ENCODE measurements around the gene AKAP6.

The AKAP6 gene

DNA sequence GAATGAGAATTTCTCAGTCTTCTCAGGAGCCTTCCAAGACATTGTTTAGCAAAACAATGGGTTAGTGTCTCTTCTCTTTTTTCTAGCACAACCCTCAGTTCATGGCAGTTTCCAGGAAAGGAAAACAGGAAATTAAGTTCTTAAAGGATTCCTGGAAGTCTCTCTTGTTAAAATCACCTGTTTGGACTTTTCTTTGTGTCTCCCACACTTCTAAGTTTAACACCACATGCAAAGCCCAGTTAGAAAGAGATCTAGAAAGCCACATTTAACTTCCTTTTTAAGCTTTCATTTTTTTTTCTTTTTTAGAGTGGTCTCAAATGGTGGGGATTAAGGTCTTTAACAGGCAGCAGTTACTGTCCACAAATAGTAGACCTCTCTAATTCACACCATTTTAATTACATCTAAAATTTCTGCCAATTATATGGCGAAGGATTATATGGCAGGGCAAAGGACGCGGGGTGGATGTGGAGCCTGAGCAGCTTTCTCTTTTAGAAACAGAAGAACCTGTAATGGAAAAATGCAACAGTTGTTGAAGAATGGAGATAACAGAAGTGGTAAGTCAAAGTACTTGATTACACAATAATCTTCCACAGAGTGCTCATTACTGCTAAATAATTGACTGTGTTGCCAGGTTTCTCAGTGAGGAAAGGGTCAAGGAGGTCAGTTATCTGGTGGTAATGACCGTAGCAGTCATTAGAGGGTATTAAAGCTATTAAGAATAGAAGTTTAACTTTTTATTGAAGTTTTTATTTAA lies 298.6 kb downstream of the AKAP6 start:
- Mint-ChIP-seq H3K9me3 (peaks cover 11% of the 10 kb centered on the region), H3K36me3 (ENCODE audit: insufficient read depth) (no peaks in the 10 kb centered on the region), H3K4me3 (no peak overlapping the region), H3K4me1 (no peaks in the 10 kb centered on the region), H3K27me3 (no peaks in the 10 kb centered on the region), H3K27ac (ENCODE audit: low read depth) (no peak overlapping the region)
- ATAC-seq (replicated peaks; ENCODE audit: extremely low read depth, poor library complexity, severe bottlenecking) (no peak), DNase-seq (ENCODE audit: low spot score in 2 of 2) (no peak)

DNA sequence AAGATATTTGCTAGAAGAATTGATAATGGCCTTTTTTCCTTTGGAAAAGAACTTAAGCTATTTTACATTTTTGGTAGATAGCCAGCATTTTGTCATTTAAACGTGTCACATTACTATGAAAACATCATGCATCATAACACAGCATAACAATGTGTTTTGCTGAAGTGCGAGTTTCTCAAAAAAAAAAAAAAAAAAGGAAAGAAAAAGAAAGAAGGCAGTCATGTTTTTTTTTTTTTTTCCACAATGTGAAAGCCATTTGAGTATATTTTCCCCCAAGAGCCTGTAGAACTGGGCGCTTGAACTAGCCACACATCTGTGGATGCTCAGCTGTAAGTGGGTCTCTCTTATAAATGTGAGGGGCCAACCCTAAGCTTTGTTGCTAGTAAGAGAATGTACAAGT lies 300.1 kb downstream of the AKAP6 start:
- DNase-seq (ENCODE audit: low spot score in 2 of 2) (no peak), ATAC-seq (replicated peaks; ENCODE audit: extremely low read depth, poor library complexity, severe bottlenecking) (no peak)
- Mint-ChIP-seq H3K36me3 (ENCODE audit: insufficient read depth) (no peaks in the 10 kb centered on the region), H3K27ac (ENCODE audit: low read depth) (no peak overlapping the region), H3K9me3 (peaks cover 11% of the 10 kb centered on the region), H3K4me1 (no peaks in the 10 kb centered on the region), H3K27me3 (no peaks in the 10 kb centered on the region), H3K4me3 (no peak overlapping the region)

DNA sequence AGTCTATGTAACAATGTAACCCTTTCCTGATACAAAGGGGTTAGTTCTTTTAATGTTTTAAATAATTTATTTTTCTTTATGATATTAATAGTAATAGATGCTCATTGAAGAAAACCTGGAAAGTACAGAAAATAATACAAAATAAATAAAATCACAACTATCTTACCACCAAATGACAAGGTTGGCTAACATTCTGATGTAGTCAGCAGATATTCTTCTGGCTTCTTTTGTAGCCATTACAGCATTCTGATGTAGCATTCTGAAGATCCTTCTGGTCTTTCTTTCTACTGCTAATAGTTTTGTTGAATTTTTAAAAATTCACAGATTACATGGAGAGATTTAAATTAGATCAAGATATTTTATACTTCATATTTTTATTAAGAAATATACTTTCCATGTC lies 301.6 kb downstream of the AKAP6 start:
- DNase-seq (ENCODE audit: low spot score in 2 of 2), result no peak

DNA sequence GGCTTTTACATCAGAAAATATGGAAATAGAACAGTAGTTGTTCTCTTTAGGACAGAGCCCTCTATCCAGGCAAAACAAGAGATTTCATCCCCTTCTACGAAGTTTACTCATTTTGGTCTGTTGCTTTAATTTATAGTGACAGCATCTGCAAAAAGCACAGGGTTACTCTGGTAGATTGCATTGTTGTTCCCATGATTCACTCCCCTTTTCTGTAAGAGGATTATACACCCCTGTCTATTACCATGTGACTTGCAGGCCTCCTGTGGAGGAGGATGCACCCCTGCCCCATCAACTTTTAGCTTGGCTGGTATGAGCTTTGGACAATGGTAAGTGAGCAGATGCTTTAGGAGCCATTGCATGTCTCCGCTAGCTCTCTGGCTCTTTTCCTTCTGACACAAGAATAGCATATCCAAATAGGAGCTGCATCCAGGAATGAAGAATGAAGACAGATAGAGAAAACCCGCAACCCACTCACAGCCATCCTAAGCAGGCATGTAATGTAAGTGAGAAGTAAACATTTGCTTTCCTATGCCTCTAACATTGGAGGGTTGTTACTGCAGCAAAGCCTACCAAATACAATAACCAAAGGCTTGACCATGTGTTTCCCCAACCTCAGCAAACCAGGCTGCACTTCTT lies 304.2 kb downstream of the AKAP6 start:
- Mint-ChIP-seq H3K27me3 (no peaks in the 10 kb centered on the region), H3K36me3 (ENCODE audit: insufficient read depth) (no peaks in the 10 kb centered on the region), H3K27ac (ENCODE audit: low read depth) (no peak overlapping the region), H3K4me3 (no peak overlapping the region), H3K9me3 (no peaks in the 10 kb centered on the region), H3K4me1 (no peaks in the 10 kb centered on the region)
- DNase-seq (ENCODE audit: low spot score in 2 of 2) (no peak), ATAC-seq (replicated peaks; ENCODE audit: extremely low read depth, poor library complexity, severe bottlenecking) (no peak)

More for the DNA sequence above, 301.6 kb downstream of the AKAP6 start:
- Mint-ChIP-seq H3K27ac (ENCODE audit: low read depth) (no peak overlapping the region), H3K9me3 (peaks cover 11% of the 10 kb centered on the region), H3K27me3 (no peaks in the 10 kb centered on the region), H3K4me3 (no peak overlapping the region), H3K36me3 (ENCODE audit: insufficient read depth) (no peaks in the 10 kb centered on the region), H3K4me1 (no peaks in the 10 kb centered on the region)
- no peak for ATAC-seq (replicated peaks; ENCODE audit: extremely low read depth, poor library complexity, severe bottlenecking)

DNA sequence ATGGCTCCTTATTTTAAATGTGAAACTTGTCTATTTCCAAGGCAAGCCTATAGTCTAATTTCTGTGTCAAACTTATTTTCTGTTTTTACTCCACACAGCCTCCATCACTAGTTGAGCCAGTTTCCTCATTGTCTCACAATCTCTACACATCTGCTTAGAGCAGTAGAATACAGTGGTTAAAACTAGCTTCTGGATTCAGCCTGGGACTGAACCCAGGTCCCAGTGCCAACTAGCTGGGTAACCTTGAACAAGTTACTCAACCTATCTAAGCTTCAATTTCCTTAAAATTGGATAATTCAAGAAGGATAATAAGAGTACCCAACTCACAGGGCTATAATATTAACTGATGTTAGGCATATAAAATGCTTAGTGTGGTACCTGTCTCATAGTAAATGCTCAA lies 304.8 kb downstream of the AKAP6 start:
- no peak overlapping the region for H3K27ac Mint-ChIP-seq (ENCODE audit: low read depth)
- H3K36me3 Mint-ChIP-seq (ENCODE audit: insufficient read depth), result no peaks in the 10 kb centered on the region
- H3K4me1 Mint-ChIP-seq, result no peaks in the 10 kb centered on the region
- no peaks in the 10 kb centered on the region for H3K9me3 Mint-ChIP-seq
- ATAC-seq (replicated peaks; ENCODE audit: extremely low read depth, poor library complexity, severe bottlenecking), result no peak
- no peaks in the 10 kb centered on the region for H3K27me3 Mint-ChIP-seq
- no peak for DNase-seq (ENCODE audit: low spot score in 2 of 2)
- no peak overlapping the region for H3K4me3 Mint-ChIP-seq

DNA sequence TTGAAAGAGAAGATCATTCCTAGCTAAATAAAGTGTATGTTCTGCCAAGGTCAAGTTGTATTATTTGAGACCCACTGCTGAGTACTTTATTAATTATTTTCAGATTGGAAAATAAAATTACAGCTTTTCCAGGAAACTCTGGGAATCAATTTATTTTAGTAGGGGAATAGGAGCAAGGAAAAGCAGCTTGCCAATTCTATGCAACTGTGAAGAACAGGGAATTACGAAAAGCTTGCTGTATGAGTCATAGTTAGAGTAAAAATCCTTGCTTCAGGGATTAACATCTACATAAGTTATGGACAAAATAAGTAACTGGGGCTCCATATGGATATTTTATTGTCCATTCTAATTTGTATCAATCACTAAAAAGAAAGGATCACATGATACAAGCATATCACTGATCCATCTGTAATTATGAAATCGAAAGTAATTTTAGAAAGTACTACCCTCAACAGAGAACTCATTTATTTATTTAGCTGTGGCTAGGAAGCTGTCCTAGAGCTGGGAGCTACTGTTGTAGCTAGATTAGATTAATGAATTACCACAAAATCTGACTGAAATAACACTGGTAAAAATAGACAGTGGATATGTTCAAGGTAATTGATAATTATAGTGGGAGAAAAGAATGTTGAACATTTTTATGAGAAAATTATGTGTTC lies 306.1 kb downstream of the AKAP6 start:
- H3K27ac Mint-ChIP-seq (ENCODE audit: low read depth), result no peak overlapping the region
- no peak for DNase-seq (ENCODE audit: low spot score in 2 of 2)
- no peak overlapping the region for H3K4me3 Mint-ChIP-seq
- H3K36me3 Mint-ChIP-seq (ENCODE audit: insufficient read depth), result no peaks in the 10 kb centered on the region
- H3K9me3 Mint-ChIP-seq, result peaks cover 6% of the 10 kb centered on the region
- ATAC-seq (replicated peaks; ENCODE audit: extremely low read depth, poor library complexity, severe bottlenecking), result no peak
- H3K27me3 Mint-ChIP-seq, result no peaks in the 10 kb centered on the region
- no peaks in the 10 kb centered on the region for H3K4me1 Mint-ChIP-seq

DNA sequence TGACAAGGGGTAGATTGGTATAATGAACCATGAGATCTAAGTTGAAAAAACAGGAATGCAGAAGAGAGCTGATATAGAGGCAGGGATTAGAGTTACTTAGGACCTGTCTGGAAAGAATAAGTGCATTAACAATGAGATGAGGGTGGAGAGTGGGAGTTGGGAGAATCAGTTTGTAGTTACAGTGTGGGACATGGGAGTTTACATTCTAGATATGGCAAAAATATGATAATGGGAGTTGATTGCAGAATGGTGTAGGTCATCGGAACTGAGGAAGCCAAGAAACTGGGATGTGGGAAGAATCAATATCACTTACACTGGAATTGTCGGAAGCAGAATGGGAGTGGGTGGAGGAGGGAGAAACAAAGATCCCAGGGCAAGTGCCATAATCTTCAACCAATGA lies 308.5 kb downstream of the AKAP6 start:
- Mint-ChIP-seq H3K9me3 (peaks cover 15% of the 10 kb centered on the region), H3K4me3 (no peak overlapping the region), H3K36me3 (ENCODE audit: insufficient read depth) (no peaks in the 10 kb centered on the region), H3K4me1 (no peaks in the 10 kb centered on the region), H3K27me3 (no peaks in the 10 kb centered on the region), H3K27ac (ENCODE audit: low read depth) (no peak overlapping the region)
- DNase-seq (ENCODE audit: low spot score in 2 of 2) (no peak), ATAC-seq (replicated peaks; ENCODE audit: extremely low read depth, poor library complexity, severe bottlenecking) (no peak)

DNA sequence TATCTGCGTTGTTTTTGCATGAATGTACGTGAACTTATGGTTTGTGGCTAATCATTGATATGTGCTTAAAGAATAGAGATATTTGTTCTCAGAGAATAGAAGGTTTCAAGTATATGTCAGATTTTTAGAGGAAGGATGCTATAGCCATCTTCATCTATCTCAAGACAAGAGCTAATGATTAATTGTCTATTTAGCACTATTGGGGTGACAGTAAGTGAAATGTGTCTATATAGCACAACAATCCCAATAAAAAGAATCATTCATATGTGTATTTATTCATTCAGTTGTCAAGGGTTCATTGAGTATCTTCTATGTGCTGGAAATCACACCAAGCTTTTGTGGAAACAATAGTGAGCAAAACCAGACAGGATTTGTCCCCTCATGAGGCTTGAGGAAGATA lies 310.1 kb downstream of the AKAP6 start:
- H3K4me3 Mint-ChIP-seq, result no peak overlapping the region
- no peaks in the 10 kb centered on the region for H3K36me3 Mint-ChIP-seq (ENCODE audit: insufficient read depth)
- no peaks in the 10 kb centered on the region for H3K27me3 Mint-ChIP-seq
- H3K27ac Mint-ChIP-seq (ENCODE audit: low read depth), result no peak overlapping the region
- no peaks in the 10 kb centered on the region for H3K4me1 Mint-ChIP-seq
- no peak for ATAC-seq (replicated peaks; ENCODE audit: extremely low read depth, poor library complexity, severe bottlenecking)
- DNase-seq (ENCODE audit: low spot score in 2 of 2), result no peak
- peaks cover 15% of the 10 kb centered on the region for H3K9me3 Mint-ChIP-seq

DNA sequence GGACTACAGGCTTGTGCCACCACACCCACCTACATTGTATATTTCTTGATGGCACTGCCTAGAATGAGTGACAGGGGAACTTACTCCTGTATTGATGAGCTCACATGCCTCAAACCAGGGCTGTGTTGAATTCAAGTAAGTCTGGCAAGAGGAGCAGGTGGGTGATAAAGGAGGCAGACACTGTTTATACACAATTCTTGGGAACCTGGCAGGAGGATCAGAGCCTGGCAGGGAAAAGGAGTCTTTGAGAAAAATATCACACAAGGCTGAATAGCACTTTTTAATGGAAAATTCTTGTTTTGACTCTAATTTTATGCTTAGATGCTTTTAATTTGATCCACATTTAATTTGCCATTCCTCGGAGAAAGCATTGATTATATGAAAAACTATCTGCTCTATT lies 316.5 kb downstream of the AKAP6 start:
- Mint-ChIP-seq H3K27me3 (no peaks in the 10 kb centered on the region), H3K4me3 (no peak overlapping the region), H3K36me3 (ENCODE audit: insufficient read depth) (no peaks in the 10 kb centered on the region), H3K27ac (ENCODE audit: low read depth) (no peak overlapping the region), H3K4me1 (no peaks in the 10 kb centered on the region), H3K9me3 (peaks cover 9% of the 10 kb centered on the region)
- ATAC-seq (replicated peaks; ENCODE audit: extremely low read depth, poor library complexity, severe bottlenecking) (no peak), DNase-seq (ENCODE audit: low spot score in 2 of 2) (no peak)

DNA sequence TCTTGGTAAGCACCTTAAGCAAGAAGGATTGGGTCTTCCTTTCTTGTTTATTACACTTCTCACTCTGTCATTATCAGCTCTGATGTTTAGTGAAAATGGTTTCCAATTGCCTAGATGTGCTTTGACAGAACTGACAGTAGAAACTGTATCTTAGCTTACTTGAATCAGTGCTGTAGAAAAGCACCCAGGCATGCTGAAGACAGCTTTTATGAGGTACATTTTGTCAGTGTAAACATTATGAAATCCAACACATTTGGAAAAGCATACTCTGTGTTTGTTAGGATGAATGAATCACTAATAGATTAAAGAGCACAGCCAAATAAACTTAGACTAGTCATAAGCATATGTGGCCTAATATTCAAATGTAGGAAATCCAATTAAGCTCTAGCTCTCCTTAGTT lies 319.3 kb downstream of the AKAP6 start:
- Mint-ChIP-seq H3K27ac (ENCODE audit: low read depth) (no peak overlapping the region), H3K9me3 (peaks cover 6% of the 10 kb centered on the region), H3K36me3 (ENCODE audit: insufficient read depth) (no peaks in the 10 kb centered on the region), H3K4me1 (no peaks in the 10 kb centered on the region), H3K27me3 (no peaks in the 10 kb centered on the region), H3K4me3 (no peak overlapping the region)
- ATAC-seq (replicated peaks; ENCODE audit: extremely low read depth, poor library complexity, severe bottlenecking) (no peak), DNase-seq (ENCODE audit: low spot score in 2 of 2) (no peak)

DNA sequence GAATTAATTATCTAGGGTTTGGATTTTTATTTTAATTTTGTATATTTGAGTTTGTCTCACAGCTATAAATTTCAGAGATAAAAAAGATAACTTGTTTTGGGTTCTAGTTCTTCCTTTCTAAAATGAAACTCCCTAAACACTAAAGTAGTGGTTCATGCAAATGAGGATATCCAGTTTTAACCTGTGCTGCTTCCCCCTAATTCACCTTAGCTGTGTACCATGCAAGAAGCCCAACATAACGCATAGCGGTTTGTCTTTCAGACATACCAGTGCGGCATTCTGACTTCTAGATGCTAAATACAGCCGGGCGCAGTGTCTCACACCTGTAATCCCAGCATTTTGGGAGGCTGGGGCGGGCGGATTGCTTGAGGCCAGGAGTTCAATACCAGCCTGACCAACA lies 320.9 kb downstream of the AKAP6 start:
- no peak overlapping the region for H3K27ac Mint-ChIP-seq (ENCODE audit: low read depth)
- DNase-seq (ENCODE audit: low spot score in 2 of 2) (no peak), ATAC-seq (replicated peaks; ENCODE audit: extremely low read depth, poor library complexity, severe bottlenecking) (no peak)
- no peaks in the 10 kb centered on the region for H3K4me1 Mint-ChIP-seq
- H3K4me3 Mint-ChIP-seq, result no peak overlapping the region
- no peaks in the 10 kb centered on the region for H3K36me3 Mint-ChIP-seq (ENCODE audit: insufficient read depth)
- peaks cover 6% of the 10 kb centered on the region for H3K9me3 Mint-ChIP-seq
- no peaks in the 10 kb centered on the region for H3K27me3 Mint-ChIP-seq

DNA sequence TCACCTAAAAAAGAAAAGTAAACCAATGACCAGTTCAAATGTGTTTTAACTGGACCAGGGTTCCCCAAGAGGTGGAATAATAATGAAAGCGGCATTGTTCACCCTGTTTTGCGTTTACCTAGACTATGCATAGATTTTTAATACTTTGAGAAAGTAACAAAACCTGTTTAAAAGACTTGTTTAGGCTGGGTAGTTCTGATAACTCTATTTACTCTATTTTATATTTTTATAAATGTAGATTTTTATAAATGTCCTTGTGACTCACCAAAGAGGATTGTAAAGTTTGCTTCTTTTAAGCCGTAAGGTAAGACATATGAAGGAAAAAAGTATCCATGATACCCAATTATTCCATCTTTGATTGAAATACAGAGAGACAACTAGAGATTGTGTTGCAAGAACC lies 321.6 kb downstream of the AKAP6 start:
- no peaks in the 10 kb centered on the region for H3K27me3 Mint-ChIP-seq
- DNase-seq (ENCODE audit: low spot score in 2 of 2) (no peak), ATAC-seq (replicated peaks; ENCODE audit: extremely low read depth, poor library complexity, severe bottlenecking) (no peak)
- H3K9me3 Mint-ChIP-seq, result peaks cover 12% of the 10 kb centered on the region
- no peaks in the 10 kb centered on the region for H3K36me3 Mint-ChIP-seq (ENCODE audit: insufficient read depth)
- no peak overlapping the region for H3K4me3 Mint-ChIP-seq
- H3K27ac Mint-ChIP-seq (ENCODE audit: low read depth), result no peak overlapping the region
- H3K4me1 Mint-ChIP-seq, result no peaks in the 10 kb centered on the region

DNA sequence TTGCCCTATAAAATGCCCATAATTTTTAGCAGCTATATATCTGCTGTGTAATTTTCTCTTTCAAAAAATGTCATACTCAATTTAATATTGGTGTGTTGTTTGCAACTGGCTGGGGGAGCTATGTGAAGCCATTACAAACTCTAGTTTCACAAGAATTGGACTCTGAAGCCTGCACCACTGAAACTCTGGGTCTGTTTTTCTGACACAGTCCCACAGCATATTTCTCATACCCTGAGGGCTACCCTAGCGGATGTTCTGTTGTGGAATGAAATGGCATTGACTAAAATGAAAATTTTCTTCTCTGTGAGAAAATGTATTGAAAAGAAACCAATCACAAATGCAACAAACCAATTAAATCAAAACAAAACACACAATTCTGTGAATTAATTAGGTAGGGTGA lies 325.0 kb downstream of the AKAP6 start:
- H3K4me1 Mint-ChIP-seq, result no peaks in the 10 kb centered on the region

More for the DNA sequence above, 325.0 kb downstream of the AKAP6 start:
- DNase-seq (ENCODE audit: low spot score in 2 of 2) (no peak), ATAC-seq (replicated peaks; ENCODE audit: extremely low read depth, poor library complexity, severe bottlenecking) (no peak)
- H3K27ac Mint-ChIP-seq (ENCODE audit: low read depth), result no peak overlapping the region
- no peak overlapping the region for H3K4me3 Mint-ChIP-seq
- H3K9me3 Mint-ChIP-seq, result peaks cover 12% of the 10 kb centered on the region
- H3K27me3 Mint-ChIP-seq, result no peaks in the 10 kb centered on the region
- H3K36me3 Mint-ChIP-seq (ENCODE audit: insufficient read depth), result no peaks in the 10 kb centered on the region
